GM10847 (cell line): ENCODE results near the gene TDG.

Experiments used
- POLR2A ChIP-seq: IDR thresholded peaks from 2 replicates; pipeline ENCODE4 v1.6.1; 2011; ENCODE audit not compliant: insufficient read length; ENCODE audit errors: extremely low read depth

Gene TDG

GRCh38 chr12:104026841-104027599 is 61.3 kb downstream of the TDG start:
- TF ChIP-seq POLR2A, result no peak
